Fibroblast of skin of right quadriceps (primary cell): ENCODE measurements around the gene SLC22A15.
"Not testable (repeated sequence)": the region's sequence is repeated elsewhere in the genome, so short reads cannot be mapped to it uniquely, and the experiment has no call there.

ENCODE experiments used
- DNase-seq: peaks from one replicate; pipeline ENCODE4 v3.0.0-alpha.2; 2013

SLC22A15 gene

DNA sequence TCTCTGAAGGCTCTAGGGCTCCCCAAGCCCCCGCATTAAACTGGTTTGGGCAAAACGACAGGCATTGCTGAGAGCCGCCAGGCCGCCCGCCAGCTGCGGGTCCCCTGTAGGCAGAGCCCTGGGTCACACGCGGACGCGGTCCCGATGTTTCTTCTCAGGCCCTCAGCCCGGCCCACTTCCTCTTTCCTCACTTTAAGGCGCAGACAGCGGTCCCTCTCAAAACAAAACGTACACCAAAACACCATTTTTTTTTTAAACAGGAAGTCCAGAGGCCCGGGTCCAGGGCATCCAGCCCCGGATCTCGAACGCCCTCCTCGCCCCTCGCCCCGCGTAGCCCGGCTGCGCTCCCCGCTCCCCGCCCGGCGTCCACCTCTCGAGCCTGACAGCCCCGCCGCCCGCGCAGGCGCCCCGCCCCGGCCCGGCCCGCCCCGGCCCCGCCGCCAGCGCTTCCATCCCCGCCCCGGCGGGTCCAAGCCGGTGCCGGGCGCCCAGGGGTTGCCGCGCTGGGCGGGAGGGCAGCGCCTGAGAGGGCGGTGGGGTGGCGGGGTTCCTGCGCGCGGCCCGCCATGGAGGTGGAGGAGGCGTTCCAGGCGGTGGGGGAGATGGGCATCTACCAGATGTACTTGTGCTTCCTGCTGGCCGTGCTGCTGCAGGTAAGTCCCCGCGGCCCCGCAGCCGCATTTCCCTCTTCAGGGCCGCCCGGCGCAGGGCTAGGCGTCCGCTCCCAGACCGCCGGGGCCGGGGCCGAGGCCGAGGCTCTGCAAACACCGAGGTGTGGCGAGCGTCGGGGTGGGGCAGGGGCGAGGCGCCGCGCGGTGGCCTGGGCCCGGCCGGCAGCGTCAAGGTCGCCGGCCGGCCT, at the start of gene SLC22A15:
Gene SLC22A15 (plus strand): TSS at position 452 of the 859 bp plus-strand sequence. CDS start 115 bp downstream, at position 567.
- peak; percentile 61 for DNase-seq

GRCh38 chr1:115927971-115928370, 48.3 kb upstream of the SLC22A15 start:
- DNase-seq: no peak

GRCh38 chr1:115929881-115930280, 46.4 kb upstream of the SLC22A15 start:
- DNase-seq: peak; percentile 91

- no peak for DNase-seq
Observed at GRCh38 chr1:115933625-115934024, 42.7 kb upstream of the SLC22A15 start.

DNA sequence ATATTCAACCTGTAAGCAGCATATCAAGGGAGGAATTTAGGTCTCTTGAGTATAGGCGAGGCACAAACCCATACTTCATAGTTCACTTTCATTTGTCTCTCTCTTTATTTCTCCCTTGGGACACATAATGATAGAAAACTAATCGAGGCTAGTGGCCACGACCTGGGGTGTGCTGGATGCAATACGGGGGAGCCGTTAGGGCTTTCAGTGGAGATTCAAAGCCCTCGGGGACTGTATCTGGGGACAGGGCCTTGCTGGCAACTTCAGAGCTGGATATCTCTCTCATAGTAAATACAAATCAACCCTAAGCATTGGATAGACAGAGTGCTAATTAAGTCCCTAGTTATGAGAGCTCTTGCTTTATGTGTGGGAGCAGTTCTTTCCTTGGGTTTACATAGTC, 36.9 kb upstream of the SLC22A15 start:
- no peak for DNase-seq

DNA sequence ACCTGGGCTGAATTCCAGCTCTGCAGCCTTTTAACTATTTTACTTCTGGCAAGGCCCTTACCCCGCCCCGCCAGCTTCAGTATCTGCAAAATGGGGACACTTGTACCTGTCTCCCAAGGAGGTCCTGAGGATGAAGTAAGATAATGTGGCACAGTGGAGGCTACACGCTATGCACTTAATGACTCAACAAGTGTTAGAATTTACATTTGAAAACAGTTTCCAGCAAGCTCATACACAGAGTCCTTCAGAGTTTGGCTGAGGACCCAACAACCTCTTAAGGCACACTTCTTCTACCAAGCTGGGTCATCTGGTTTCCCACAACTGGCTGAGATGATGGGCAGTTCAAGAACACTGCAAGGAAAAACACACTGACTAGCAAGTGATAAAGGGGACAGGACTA, 30.2 kb upstream of the SLC22A15 start:
- no peak for DNase-seq

DNA sequence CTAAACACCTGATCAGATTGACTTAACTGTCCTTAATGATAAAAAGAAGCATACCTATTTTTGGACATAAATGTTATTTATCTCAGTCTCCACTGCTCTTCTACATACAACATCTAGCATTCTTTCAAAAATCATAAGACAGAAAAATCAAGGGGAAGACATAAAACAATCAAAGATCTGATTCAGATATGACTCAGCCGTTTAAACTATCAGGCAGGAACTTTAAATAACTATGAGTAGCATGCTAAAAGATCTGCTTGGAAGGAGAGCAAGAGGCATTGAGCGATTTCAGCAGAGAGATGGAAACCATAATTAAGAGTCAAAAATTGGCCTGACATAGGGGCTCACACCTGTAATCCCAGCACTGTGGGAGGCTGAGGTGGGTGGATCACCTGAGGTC, 27.2 kb upstream of the SLC22A15 start:
- peak; percentile 45 for DNase-seq

GRCh38 chr1:115951560-115951959, 24.8 kb upstream of the SLC22A15 start:
- no peak for DNase-seq

- DNase-seq: no peak
Observed at GRCh38 chr1:115952547-115952946, 23.8 kb upstream of the SLC22A15 start.

DNA sequence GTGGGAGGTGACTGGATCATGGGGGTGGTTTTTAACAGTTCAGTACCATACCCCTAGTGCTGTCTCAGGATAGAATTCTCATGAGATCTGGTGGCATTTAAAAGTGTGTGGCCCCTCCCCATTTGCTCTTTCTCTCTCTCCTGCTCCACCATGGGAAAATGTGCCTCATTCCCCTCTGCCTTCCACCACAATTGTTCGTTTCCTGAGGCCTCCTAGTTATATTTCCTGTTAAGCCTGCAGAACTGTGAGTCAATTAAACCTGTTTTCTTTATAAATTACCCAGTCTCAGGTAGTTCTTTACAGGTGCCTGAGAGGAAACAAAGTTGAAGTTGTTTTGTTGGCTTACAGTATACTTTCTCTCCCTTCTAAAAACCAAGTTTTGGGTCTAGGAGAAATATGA, 23.1 kb upstream of the SLC22A15 start:
- DNase-seq: no peak

- DNase-seq: no peak
Observed at GRCh38 chr1:115954684-115955083, 21.6 kb upstream of the SLC22A15 start.

- DNase-seq: no peak
Observed at GRCh38 chr1:115955228-115955627, 21.1 kb upstream of the SLC22A15 start.

- no peak for DNase-seq
Observed at GRCh38 chr1:115958866-115959265, 17.4 kb upstream of the SLC22A15 start.

GRCh38 chr1:115969509-115969908, 6.8 kb upstream of the SLC22A15 start:
- DNase-seq: peak; percentile 19

DNA sequence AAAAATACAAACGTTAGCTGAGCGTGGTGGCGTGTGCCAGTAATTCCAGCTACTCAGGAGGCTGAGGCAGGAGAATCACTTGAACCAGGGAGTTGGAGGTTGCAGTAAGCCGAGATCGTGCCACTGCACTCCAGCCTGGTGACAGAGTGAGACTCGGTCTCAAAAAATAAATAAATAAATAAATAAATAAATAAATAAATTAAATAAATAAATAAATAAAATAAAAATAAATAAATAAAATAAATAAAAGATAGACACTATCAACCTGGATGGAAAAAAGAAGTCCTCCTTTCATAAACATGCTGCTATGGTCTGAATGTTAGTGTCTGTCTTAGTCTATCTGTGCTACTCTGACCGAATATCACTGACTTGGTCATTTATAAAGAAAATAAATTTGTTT, 4.5 kb upstream of the SLC22A15 start:
- DNase-seq: not testable (repeated sequence)

DNA sequence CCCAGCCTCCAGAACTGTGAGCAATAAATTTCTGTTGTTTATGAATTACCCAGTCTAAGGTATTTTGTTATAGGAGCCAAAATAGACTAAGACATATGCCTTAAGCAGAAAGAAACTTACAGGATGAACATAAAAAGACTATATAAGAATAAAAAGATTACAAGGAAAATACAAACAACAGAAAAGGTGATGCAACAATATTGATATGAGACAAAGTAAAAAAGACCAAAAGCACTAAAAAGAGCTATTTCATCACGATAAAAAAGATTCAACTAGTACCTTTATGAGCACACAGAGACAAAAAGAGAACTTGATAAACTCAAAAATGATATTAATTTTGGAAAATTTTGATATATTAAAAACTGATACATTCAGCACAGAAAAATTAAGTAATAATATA, 3.2 kb upstream of the SLC22A15 start:
- no peak for DNase-seq

DNA sequence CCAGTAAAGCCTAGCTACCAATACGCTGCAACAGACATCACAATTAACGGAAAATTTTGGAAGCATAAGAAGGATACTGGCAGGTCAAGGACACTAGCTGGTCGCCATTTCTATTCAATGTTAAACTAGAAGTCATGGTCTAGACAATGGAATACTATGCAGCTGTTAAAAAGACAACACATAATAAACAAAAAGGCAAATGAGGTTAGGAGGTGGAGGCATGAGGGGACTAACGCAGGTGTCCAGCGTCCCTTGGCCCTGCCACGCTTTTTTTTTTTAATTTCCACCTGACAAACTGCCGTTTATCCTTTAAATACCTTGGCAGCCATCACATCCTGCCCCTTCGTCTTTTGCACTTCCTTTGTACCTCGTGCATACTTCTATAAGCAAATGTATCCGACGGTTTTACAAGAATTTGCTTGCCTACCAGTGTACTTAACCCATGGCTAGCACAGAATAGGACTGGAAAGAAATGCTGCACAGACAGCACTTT, 698 bp upstream of the SLC22A15 start:
- no peak for DNase-seq

DNA sequence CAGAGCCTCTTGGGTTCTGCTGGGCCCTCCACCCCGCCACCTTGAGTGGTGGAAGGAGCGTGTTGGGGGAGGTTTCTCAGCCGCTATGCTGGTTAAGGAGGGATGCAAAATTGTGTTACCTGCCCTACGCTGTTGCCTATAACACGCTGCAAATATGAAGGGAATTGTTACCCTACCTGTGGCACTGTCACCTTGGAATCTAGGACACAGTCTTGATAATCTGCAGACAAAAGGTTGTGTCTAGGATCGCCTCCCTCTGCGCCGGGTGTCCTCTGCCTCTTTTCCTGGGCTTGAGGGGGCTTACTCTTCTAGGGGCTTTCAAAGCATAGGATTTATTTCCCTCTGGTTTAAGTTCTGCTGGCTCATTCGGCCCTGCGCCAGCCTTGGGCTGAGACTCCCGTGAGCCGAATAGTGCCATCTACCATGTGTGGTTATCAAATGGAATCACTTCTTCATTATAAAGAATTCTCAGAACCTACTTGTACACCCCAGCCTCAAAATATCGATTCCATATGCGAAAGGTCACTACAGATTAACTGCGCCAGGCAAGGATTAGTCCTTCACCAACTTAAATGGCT, 697 bp downstream of the SLC22A15 start:
- peak; percentile 15 for DNase-seq

DNA sequence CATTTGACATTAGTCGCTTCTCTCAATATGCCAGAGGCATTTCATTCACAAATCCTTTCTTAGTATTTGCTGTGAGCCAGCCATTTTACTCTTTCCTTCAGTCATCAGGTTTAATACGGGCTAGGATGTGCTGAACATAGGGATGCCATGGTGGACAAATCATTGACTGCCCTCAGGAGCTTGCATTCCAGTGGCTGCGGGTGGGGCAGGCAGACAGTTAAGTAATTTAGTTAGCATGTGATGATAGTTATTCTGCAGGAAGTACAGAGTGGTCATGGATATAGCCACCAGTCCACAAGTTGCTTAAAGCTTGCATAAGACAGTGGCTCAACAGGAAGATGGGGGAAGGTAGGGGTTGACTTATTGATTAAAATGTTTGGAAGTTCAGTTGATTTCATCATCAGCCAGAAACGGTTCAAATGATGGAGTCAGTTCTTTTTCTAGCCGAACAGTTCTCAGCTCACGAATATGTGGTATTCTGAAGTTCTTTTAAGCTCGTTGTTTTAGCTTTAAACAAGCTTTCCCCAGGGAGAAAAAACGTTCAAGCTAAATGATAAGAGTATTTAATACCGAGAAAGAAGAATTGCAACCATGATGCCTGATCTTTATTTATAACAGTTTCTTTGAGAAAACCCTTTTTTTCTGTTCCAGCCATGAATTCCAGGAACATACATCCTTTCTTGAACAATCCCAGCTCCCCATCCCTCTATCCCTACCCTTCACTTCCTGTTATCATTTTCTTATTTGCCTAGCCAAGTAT, 1.4 kb downstream of the SLC22A15 start:
- peak; percentile 86 for DNase-seq

DNA sequence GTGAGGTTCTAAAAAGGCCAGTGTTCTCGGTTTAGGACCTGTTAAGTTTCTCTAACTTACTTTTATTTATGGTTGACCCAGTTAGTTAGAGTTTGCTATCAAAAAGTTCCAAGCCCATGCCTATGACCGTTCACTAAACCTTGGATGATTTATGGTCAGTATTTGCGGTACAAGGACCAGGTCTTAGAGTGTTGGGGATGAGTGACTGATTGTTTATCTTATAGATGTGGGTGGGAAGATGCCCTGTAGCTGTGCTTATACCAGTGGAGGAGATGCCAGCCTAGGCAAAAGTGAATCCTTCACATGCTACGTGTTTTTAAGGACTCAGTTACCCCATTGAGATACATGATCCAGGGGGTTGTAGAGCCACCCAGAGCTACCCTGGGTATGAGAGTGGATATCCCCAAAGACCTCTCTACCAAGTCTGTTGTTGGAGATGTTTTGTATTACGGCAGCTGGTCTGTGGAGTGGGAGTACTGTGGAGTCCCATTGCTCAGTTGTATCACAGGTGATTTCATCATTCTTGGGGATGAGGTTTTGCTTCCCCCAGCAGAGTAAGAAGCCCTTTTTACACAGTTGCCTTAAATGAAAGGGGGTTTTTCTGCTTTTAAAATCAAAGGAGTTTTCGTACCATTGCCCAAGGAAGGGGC, 2.1 kb downstream of the SLC22A15 start:
- DNase-seq: no peak

DNA sequence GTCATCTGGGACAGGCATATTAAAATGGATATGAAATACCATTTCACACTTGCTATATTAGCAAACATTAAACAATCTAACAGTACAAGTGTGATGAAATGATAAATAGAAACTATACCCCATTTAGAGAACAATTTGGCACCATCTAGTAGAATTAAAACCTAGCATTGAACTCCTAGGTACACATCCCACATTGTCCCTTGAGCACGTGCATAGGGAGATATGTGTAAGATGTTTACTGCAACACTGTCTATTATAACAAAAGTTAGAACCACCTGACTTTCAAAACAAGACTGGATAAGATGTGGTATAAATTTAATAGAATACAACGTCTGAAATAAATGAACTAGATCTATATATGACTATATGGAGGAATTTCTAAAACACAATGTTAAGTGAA, 3.8 kb downstream of the SLC22A15 start:
- no peak for DNase-seq

DNA sequence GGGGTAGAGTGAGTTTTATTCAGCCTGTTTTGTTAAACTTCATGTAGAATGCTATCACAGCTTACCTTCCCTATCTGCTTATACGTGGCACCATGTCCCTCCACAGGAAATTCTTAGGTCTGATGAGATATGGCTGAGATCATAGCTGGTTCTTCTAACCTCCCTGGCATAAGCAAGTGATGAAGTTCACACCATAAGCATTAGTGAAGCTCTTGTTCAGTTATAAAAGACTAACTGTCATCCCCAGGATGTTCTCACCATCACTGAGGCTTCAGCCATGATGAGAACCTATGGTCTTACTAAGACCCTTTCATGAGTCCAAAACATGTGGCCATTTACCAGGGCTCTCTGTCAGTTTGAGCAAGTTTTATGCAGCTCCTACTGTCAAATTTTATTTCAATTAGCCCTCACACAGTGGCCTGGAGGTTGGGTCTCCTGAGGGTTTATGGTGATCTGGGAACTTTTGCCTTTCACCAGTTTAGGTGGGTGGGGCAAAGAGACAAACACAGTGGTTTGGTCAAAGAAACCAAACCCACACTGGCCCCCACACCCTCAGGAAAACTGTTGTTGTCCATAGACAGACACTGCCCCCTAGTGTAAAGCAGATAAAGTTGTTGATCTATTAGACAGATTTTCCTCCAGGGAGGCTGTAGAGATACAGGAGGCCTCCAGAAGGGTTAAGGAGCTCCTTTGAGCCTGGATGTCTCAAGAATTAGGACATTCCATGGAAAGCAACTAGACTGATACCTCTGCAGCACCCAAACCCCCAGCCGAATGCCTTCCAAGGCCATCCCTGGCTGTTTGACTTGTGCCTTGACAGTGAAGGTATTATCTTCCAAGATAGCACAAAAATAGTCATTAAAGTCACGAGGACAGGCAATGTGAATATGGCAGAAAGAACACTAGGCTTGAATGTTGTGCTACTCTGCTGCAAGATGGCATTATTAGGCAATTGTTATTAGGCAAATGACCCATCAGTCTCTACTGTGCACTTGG, 5.0 kb downstream of the SLC22A15 start:
- DNase-seq: peak; percentile 59
